ENCODE measurements around the gene CCNQ.

The CCNQ gene

GRCh38 chrX:153620576-153620975 lies 21.6 kb upstream of the CCNQ start:
- no peak overlapping the region for H3K4me3 ChIP-seq (ENCODE audit: low read length)
- H3K36me3 ChIP-seq (ENCODE audit: control insufficient read depth, low read length): no peaks in the 10 kb centered on the region
- H3K79me2 ChIP-seq (ENCODE audit: control insufficient read depth, low read length): no peaks in the 10 kb centered on the region
- no peaks in the 10 kb centered on the region for H3K4me1 ChIP-seq (ENCODE audit: control insufficient read depth, low read length)
- H3K9me2 ChIP-seq (replicated peaks; ENCODE audit: control insufficient read depth, low read length): no peaks in the 10 kb centered on the region
- no peak overlapping the region for H3K27ac ChIP-seq (ENCODE audit: low read depth, low read length)
- TF ChIP-seq EZH2phosphoT487 (IDR thresholded peaks at IDR 0.05; ENCODE audit: borderline replicate concordance, low read length): no peak
- no peak for TF ChIP-seq CTCF (IDR thresholded peaks at IDR 0.05; ENCODE audit: low read depth, low read length, poor library complexity, severe bottlenecking)
- H4K20me1 ChIP-seq (ENCODE audit: control insufficient read depth, insufficient read depth, low read depth, low read length): no peaks in the 10 kb centered on the region
- H3K9me3 ChIP-seq (ENCODE audit: control insufficient read depth, insufficient read depth, low read length): no peaks in the 10 kb centered on the region
- H3K27me3 ChIP-seq (ENCODE audit: control insufficient read depth, low read length): peaks cover 6% of the 10 kb centered on the region; the same call in 1 of the 2 replicates
- H3F3A ChIP-seq (ENCODE audit: control insufficient read depth, insufficient read depth): no peaks in the 10 kb centered on the region
- H3K4me2 ChIP-seq (ENCODE audit: low read length): no peak overlapping the region

GRCh38 chrX:153614818-153615217 lies 15.9 kb upstream of the CCNQ start:
- no peak overlapping the region for H3K27ac ChIP-seq (ENCODE audit: low read depth, low read length)
- H3K79me2 ChIP-seq (ENCODE audit: control insufficient read depth, low read length): no peaks in the 10 kb centered on the region
- H3K4me3 ChIP-seq (ENCODE audit: low read length): no peak overlapping the region

DNA sequence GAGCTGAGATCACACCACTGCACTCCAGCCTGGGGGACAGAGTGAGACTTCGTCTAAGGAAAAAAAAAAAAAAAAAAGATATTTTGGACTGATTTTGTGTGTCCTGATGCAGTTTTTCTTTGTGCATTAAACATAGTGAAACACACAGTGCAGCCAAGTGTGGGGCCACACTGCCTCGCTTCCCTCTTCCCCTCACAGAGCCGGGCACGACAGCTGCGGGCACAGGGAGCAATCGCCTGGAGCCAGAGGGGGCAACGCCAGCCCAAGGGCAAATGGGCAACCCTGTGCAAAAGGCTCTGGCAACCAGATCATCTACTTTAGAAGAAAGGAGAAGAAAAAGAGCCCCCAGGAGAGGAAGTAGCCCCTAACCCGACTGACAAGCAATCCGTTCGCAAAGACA lies 13.5 kb upstream of the CCNQ start:
- Histone ChIP-seq H3K4me2 (ENCODE audit: low read length) (no peak overlapping the region), H3K4me3 (ENCODE audit: low read length) (no peak overlapping the region), H3K4me1 (ENCODE audit: control insufficient read depth, low read length) (no peaks in the 10 kb centered on the region), H3K27me3 (ENCODE audit: control insufficient read depth, low read length) (peaks cover 21% of the 10 kb centered on the region), H3K79me2 (ENCODE audit: control insufficient read depth, low read length) (no peaks in the 10 kb centered on the region), H3K27ac (ENCODE audit: low read depth, low read length) (no peak overlapping the region), H4K20me1 (ENCODE audit: control insufficient read depth, insufficient read depth, low read depth, low read length) (no peaks in the 10 kb centered on the region), H3K9me2 (replicated peaks; ENCODE audit: control insufficient read depth, low read length) (no peaks in the 10 kb centered on the region), H3K36me3 (ENCODE audit: control insufficient read depth, low read length) (no peaks in the 10 kb centered on the region), H3F3A (ENCODE audit: control insufficient read depth, insufficient read depth) (no peaks in the 10 kb centered on the region), H3K9me3 (ENCODE audit: control insufficient read depth, insufficient read depth, low read length) (no peaks in the 10 kb centered on the region)
- TF ChIP-seq EZH2phosphoT487 (IDR thresholded peaks at IDR 0.05; ENCODE audit: borderline replicate concordance, low read length) (no peak), CTCF (IDR thresholded peaks at IDR 0.05; ENCODE audit: low read depth, low read length, poor library complexity, severe bottlenecking) (no peak)

More at GRCh38 chrX:153614818-153615217, 15.9 kb upstream of the CCNQ start:
- Histone ChIP-seq H3K27me3 (ENCODE audit: control insufficient read depth, low read length) (peaks cover 25% of the 10 kb centered on the region), H4K20me1 (ENCODE audit: control insufficient read depth, insufficient read depth, low read depth, low read length) (no peaks in the 10 kb centered on the region), H3K4me2 (ENCODE audit: low read length) (no peak overlapping the region), H3K36me3 (ENCODE audit: control insufficient read depth, low read length) (no peaks in the 10 kb centered on the region), H3K9me2 (replicated peaks; ENCODE audit: control insufficient read depth, low read length) (no peaks in the 10 kb centered on the region), H3F3A (ENCODE audit: control insufficient read depth, insufficient read depth) (no peaks in the 10 kb centered on the region), H3K9me3 (ENCODE audit: control insufficient read depth, insufficient read depth, low read length) (no peaks in the 10 kb centered on the region), H3K4me1 (ENCODE audit: control insufficient read depth, low read length) (no peaks in the 10 kb centered on the region)
- TF ChIP-seq EZH2phosphoT487 (IDR thresholded peaks at IDR 0.05; ENCODE audit: borderline replicate concordance, low read length): no peak
- TF ChIP-seq CTCF (IDR thresholded peaks at IDR 0.05; ENCODE audit: low read depth, low read length, poor library complexity, severe bottlenecking): no peak

Data from DOHH2 (cell line).